IMR-90 (cell line): ENCODE results near the gene ETHE1. TPM values are rescaled to one million over a fixed set of nuclear protein-coding genes. Genes with fewer than 3 reads are reported as not detected.
A peak's percentile ranks its signal among the peaks of the same experiment; 100 is the strongest.

Source experiments
- ATAC-seq: fragments of 200-7000 bp; cut with Tn5 transposase; 2 replicates; pipeline ENCODE4 v1.9.1; 2020; ENCODE audit warnings: low read depth, mild to moderate bottlenecking, moderate library complexity
- BruUV-seq: library from RNA; stranded (reverse); fragments of 400-500 nt; replicated peaks from 2 replicates; lab custom pipeline; 2021; lab: Mats Ljungman, UMichigan
- CTCF ChIA-PET: fragments of 300-600 bp; formaldehyde crosslinking; extraction: SDS; loops from one replicate; lab custom pipeline; 2021; ENCODE audit warnings: antibody characterized with exemption; lab: Yijun Ruan, JAX
- POLR2A ChIA-PET: fragments of 300-600 bp; sonication (Branson Sonifier 250); formaldehyde crosslinking; loops from one replicate; lab custom pipeline; 2022; ENCODE audit warnings: antibody characterized with exemption; ENCODE audit not compliant: unreplicated experiment; lab: Charles Lee
- DNase-seq: peaks from one replicate; pipeline ENCODE4 v3.0.0; 2013
- H2AFZ ChIP-seq: replicated peaks from 2 replicates; pipeline ENCODE3; 2013; ENCODE audit warnings: low read length, mild to moderate bottlenecking; ENCODE audit not compliant: poor library complexity
- H2AK5ac ChIP-seq: 2 replicates; pipeline ENCODE4 v1.6.1; 2013; ENCODE audit warnings: low read depth, low read length, inconsistent platforms
- H2AK9ac ChIP-seq: replicated peaks from 2 replicates; pipeline ENCODE3; 2013; ENCODE audit warnings: mild to moderate bottlenecking, low read depth, low read length, moderate library complexity; ENCODE audit not compliant: poor library complexity
- H2BK120ac ChIP-seq: 2 replicates; pipeline ENCODE4 v1.6.1; 2013; ENCODE audit warnings: low read depth, low read length, inconsistent platforms
- H2BK15ac ChIP-seq: 3 replicates; pipeline ENCODE4 v1.6.1; 2013; ENCODE audit warnings: low read depth, low read length, inconsistent platforms
- H2BK20ac ChIP-seq: 2 replicates; pipeline ENCODE4 v1.6.1; 2013; ENCODE audit warnings: low read depth, mild to moderate bottlenecking, inconsistent platforms, low read length, moderate library complexity
- H2BK5ac ChIP-seq: 2 replicates; pipeline ENCODE4 v1.6.1; 2013; ENCODE audit warnings: mild to moderate bottlenecking, low read depth, low read length, inconsistent platforms; ENCODE audit not compliant: poor library complexity, severe bottlenecking
- H3K14ac ChIP-seq: replicated peaks from 2 replicates; pipeline ENCODE4 v1.6.1; 2013; ENCODE audit warnings: low read depth, low read length, inconsistent platforms
- H3K18ac ChIP-seq: 2 replicates; pipeline ENCODE4 v1.6.1; 2013; ENCODE audit warnings: low read depth, low read length, control low read depth
- H3K23ac ChIP-seq: 2 replicates; pipeline ENCODE4 v1.6.1; 2013; ENCODE audit warnings: low read depth, low read length, inconsistent platforms
- H3K27ac ChIP-seq: 2 replicates; pipeline ENCODE4 v1.5.1; 2013; ENCODE audit warnings: mild to moderate bottlenecking, control low read depth, low read length; ENCODE audit not compliant: insufficient read depth
- H3K27me3 ChIP-seq: 2 replicates; pipeline ENCODE4 v1.6.1; 2013; ENCODE audit warnings: low read length; ENCODE audit not compliant: control insufficient read depth, insufficient read depth
- H3K36me3 ChIP-seq: 2 replicates; pipeline ENCODE4 v1.6.1; 2013; ENCODE audit warnings: low read length, mixed read lengths; ENCODE audit not compliant: control insufficient read depth, insufficient read depth
- H3K4ac ChIP-seq: 2 replicates; pipeline ENCODE4 v1.6.1; 2013; ENCODE audit warnings: low read depth, low read length, inconsistent platforms
- H3K4me1 ChIP-seq: 2 replicates; pipeline ENCODE4 v1.6.1; 2013; ENCODE audit warnings: low read length, mixed read lengths; ENCODE audit not compliant: control insufficient read depth, insufficient read depth
- H3K4me2 ChIP-seq: 2 replicates; pipeline ENCODE4 v1.6.1; 2013; ENCODE audit warnings: low read depth, mild to moderate bottlenecking, control low read depth, low read length, moderate library complexity
- H3K4me3 ChIP-seq: 2 replicates; pipeline ENCODE4 v1.5.1; 2013; ENCODE audit warnings: low read depth, mild to moderate bottlenecking, control low read depth, low read length, moderate library complexity; ENCODE audit not compliant: insufficient read depth
- H3K56ac ChIP-seq: 2 replicates; pipeline ENCODE4 v1.6.1; 2013; ENCODE audit warnings: low read length, inconsistent platforms; ENCODE audit not compliant: insufficient read depth; ENCODE audit errors: extremely low read depth
- H3K79me1 ChIP-seq, 2 experiments: 2 replicates each; pipeline ENCODE4 v1.6.1; 2013; ENCODE audit warnings: low read length in 2 of 2, inconsistent platforms in 1 of 2, low read depth in 1 of 2
- H3K9ac ChIP-seq: 2 replicates; pipeline ENCODE4 v1.6.1; 2013; ENCODE audit warnings: low read depth, low read length, control low read depth
- H3K9me1 ChIP-seq: 2 replicates; pipeline ENCODE4 v1.6.1; 2013; ENCODE audit warnings: low read length, inconsistent platforms; ENCODE audit not compliant: insufficient read depth
- H3K9me3 ChIP-seq: 2 replicates; pipeline ENCODE4 v1.6.1; 2013; ENCODE audit warnings: low read length; ENCODE audit not compliant: control insufficient read depth, insufficient read depth
- H4K20me1 ChIP-seq: 2 replicates; pipeline ENCODE4 v1.6.1; 2013; ENCODE audit warnings: low read length, inconsistent platforms; ENCODE audit not compliant: insufficient read depth
- H4K5ac ChIP-seq: 2 replicates; pipeline ENCODE4 v1.6.1; 2013; ENCODE audit warnings: mild to moderate bottlenecking, low read depth, low read length, control low read depth
- H4K8ac ChIP-seq, 2 experiments: 2 replicates each; pipeline ENCODE4 v1.6.1; 2013; ENCODE audit warnings: low read depth in 2 of 2, low read length in 2 of 2, control low read depth in 1 of 2, inconsistent platforms in 1 of 2
- H4K91ac ChIP-seq: 2 replicates; pipeline ENCODE4 v1.6.1; 2013; ENCODE audit warnings: low read depth, low read length, inconsistent platforms; ENCODE audit not compliant: insufficient read depth
- BHLHE40 ChIP-seq: fragments of 150-350 bp; IDR thresholded peaks from 2 replicates; pipeline ENCODE4 v1.6.1; 2016; ENCODE audit warnings: mild to moderate bottlenecking, low read depth, low read length
- CEBPB ChIP-seq: IDR thresholded peaks from 2 replicates; pipeline ENCODE4 v1.6.1; 2012; ENCODE audit warnings: low read depth, low read length, improper control_type of control experiment
- CHD1 ChIP-seq: IDR thresholded peaks from 2 replicates; pipeline ENCODE4 v1.6.1; 2012; ENCODE audit warnings: low read depth, low read length, improper control_type of control experiment
- CTCF ChIP-seq: conservative IDR thresholded peaks from 2 replicates; pipeline ENCODE4 v1.5.1; 2012; ENCODE audit warnings: mild to moderate bottlenecking, low read depth, low read length, improper control_type of control experiment
- ELK1 ChIP-seq: fragments of 150-350 bp; IDR thresholded peaks from 2 replicates; pipeline ENCODE4 v1.6.1; 2016; ENCODE audit warnings: low read depth, mild to moderate bottlenecking, low read length, moderate library complexity, borderline replicate concordance
- MAFK ChIP-seq: IDR thresholded peaks from 2 replicates; pipeline ENCODE4 v1.6.1; 2012; ENCODE audit warnings: low read depth, low read length, improper control_type of control experiment
- MXI1 ChIP-seq: IDR thresholded peaks from 2 replicates; pipeline ENCODE4 v1.6.1; 2012; ENCODE audit warnings: low read depth, mild to moderate bottlenecking, low read length, moderate library complexity, borderline replicate concordance
- RCOR1 ChIP-seq: IDR thresholded peaks from 2 replicates; pipeline ENCODE4 v1.6.1; 2012; ENCODE audit warnings: mild to moderate bottlenecking, low read length, improper control_type of control experiment; ENCODE audit not compliant: insufficient replicate concordance
- RFX5 ChIP-seq: IDR thresholded peaks from 2 replicates; pipeline ENCODE4 v1.8.0; 2012; ENCODE audit warnings: low read depth, mild to moderate bottlenecking, low read length, moderate library complexity
- SMC3 ChIP-seq: fragments of 150-350 bp; IDR thresholded peaks from 2 replicates; pipeline ENCODE4 v1.6.1; 2016; ENCODE audit warnings: low read depth, mild to moderate bottlenecking, antibody characterized with exemption, low read length, moderate library complexity
- USF2 ChIP-seq: fragments of 150-350 bp; IDR thresholded peaks from 2 replicates; pipeline ENCODE4 v1.6.1; 2017; ENCODE audit warnings: mild to moderate bottlenecking, antibody characterized with exemption, low read length, low read depth
- WGBS, 2 experiments: methylation state at CpG; one replicate each; pipeline versions ENCODE4 v1.1.5 to v1.1.7; 2013; ENCODE audit warnings: missing lambda C conversion rate in 2 of 2; ENCODE audit not compliant: insufficient read length in 1 of 2; ENCODE audit errors: extremely low coverage in 2 of 2; 5-methylcytosine and 5-hydroxymethylcytosine counted together
- dilution Hi-C: fragments of 300-500 bp; cut with HindIII; formaldehyde crosslinking; loops from one replicate; pipeline ENCODE4 v1.14.3; 2018; ENCODE audit warnings: low sequenced_read_pairs; ENCODE audit not compliant: unreplicated experiment
- in situ Hi-C: fragments of 300-500 bp; cut with MboI; formaldehyde crosslinking; loops from 3 replicates; pipeline ENCODE4 v1.14.3; 2019; ENCODE audit warnings: low sequenced_read_pairs, inconsistent platforms, mixed read lengths
- intact Hi-C: fragments of 100-400 bp; cut with micrococcal nuclease; formaldehyde crosslinking; loops from 2 replicates; pipeline ENCODE4 v1.10.0; 2022
- polyA plus RNA-seq, 3 experiments: library from polyadenylated mRNA; depleted of rRNA; stranded (reverse); fragments of >200 nt; gene quantifications; 2 replicates each; pipeline ENCODE4 v1.2.3, GENCODE V29; 2012; ENCODE audit warnings: low replicate concordance in 1 of 3
- total RNA-seq: library from RNA; depleted of rRNA; stranded (reverse); fragments of >200 nt; gene quantifications from 2 replicates; pipeline ENCODE4 v1.2.3, GENCODE V29; 2012

ETHE1 gene
- total and polyA plus RNA-seq, 2 of the 4 experiments (the other 2 are of a cell fraction): 161 to 233 TPM

GRCh38 chr19:43519436-43520088 lies 7.4 kb downstream of the ETHE1 start (continued):
- TF ChIP-seq USF2: no peak

GRCh38 chr19:43518051-43518450 lies 8.9 kb downstream of the ETHE1 start:
- no peak overlapping the region for H3K4ac ChIP-seq
- H3K27me3 ChIP-seq: no peaks in the 10 kb centered on the region
- H2AK9ac ChIP-seq: no peak overlapping the region
- no peak for DNase-seq
- H2BK15ac ChIP-seq: no peak overlapping the region
- 0 out of 2 replicates have a peak overlapping the region, but pooled peaks have one; percentile 10 for H2BK20ac ChIP-seq
- POLR2A ChIA-PET: no interaction called here
- H3K79me1 ChIP-seq: peaks cover 21 to 39% of the 10 kb centered on the region in 2 experiments
- H3K9ac ChIP-seq: no peak overlapping the region
- no peak overlapping the region for H4K8ac ChIP-seq
- no peaks in the 10 kb centered on the region for H3K4me1 ChIP-seq
- WGBS, 2 experiments: no CpG with 5 or more reads among the region's 4 CpGs
- H3K9me1 ChIP-seq: peaks cover 3% of the 10 kb centered on the region
- in situ Hi-C loops: no loop called here
- H3K4me2 ChIP-seq: no peak overlapping the region
- CTCF ChIA-PET: interaction anchor here (0.7 to 3.0 kb wide), 2 partner anchors 71 to 733 kb away, joined by 3 to 23 read pairs; no protein-coding TSS in a partner anchor
- H3K36me3 ChIP-seq: peaks cover 3% of the 10 kb centered on the region
- H2BK120ac ChIP-seq: no peak overlapping the region
- H3K18ac ChIP-seq: no peak overlapping the region
- no peak overlapping the region for H4K5ac ChIP-seq
- dilution Hi-C loops: no loop called here
- H4K20me1 ChIP-seq: no peaks in the 10 kb centered on the region
- H2AFZ ChIP-seq: no peak overlapping the region
- no peak overlapping the region for H3K27ac ChIP-seq
- H4K91ac ChIP-seq: no peak overlapping the region
- no peak for ATAC-seq
- H3K56ac ChIP-seq: no peak overlapping the region
- H3K9me3 ChIP-seq: no peaks in the 10 kb centered on the region
- H3K4me3 ChIP-seq: no peak overlapping the region
- no peak overlapping the region for H3K23ac ChIP-seq
- H2AK5ac ChIP-seq: no peak overlapping the region
- no peak overlapping the region for H3K14ac ChIP-seq
- H2BK5ac ChIP-seq: no peak overlapping the region
- BruUV-seq: no TSS peak
- TF ChIP-seq MAFK (no peak), RFX5 (no peak), BHLHE40 (no peak), CTCF (no peak), CEBPB (no peak), MXI1 (no peak), SMC3 (no peak), ELK1 (no peak), RCOR1 (no peak), CHD1 (no peak)
- intact Hi-C loops: no loop called here
